Measurements from ENCODE around the gene SLC44A1. TPM values are rescaled to one million over a fixed set of nuclear protein-coding genes. Genes with fewer than 3 reads are reported as not detected.

The SLC44A1 gene
- total and polyA plus RNA-seq, 2 of the 13 experiments (the other 11 are each of a cell fraction or from before 2014, with no cell fraction given) = 21.4 to 40.8 TPM

- WGBS (ENCODE audit: low lambda C conversion rate) = 99% methylated on average over 2 of the region's 2 CpGs
- no TSS peak for BruUV-seq (replicated peaks)
- no peak overlapping the region for H3K27ac ChIP-seq (ENCODE audit: extremely low read length, insufficient read depth, low read length)
- H3K27me3 ChIP-seq (ENCODE audit: control insufficient read depth in 1 of 2, insufficient read depth in 2 of 2, low read length in 2 of 2) = no peaks in the 10 kb centered on the region; a peak in 1 of 5 replicates
- no peaks in the 10 kb centered on the region for H3K9me3 ChIP-seq (ENCODE audit: low read length)
- in situ Hi-C loops (cut with HindIII; ENCODE audit: extremely low pct_ligation_motif_present, low pct_unique_long_range_greater_than_20kb) = no loop called here
- H3K36me3 ChIP-seq (replicated peaks in 1 of 2; ENCODE audit: control insufficient read depth in 1 of 2, insufficient read depth in 2 of 2, low read length in 2 of 2) = peaks cover 10 to 27% of the 10 kb centered on the region in 2 experiments
- H4K20me1 ChIP-seq (ENCODE audit: insufficient read depth, low read length) = no peaks in the 10 kb centered on the region
- intact Hi-C loops (cut with micrococcal nuclease; ENCODE audit: unreplicated experiment) = no loop called here
- no peak overlapping the region for H3K4me2 ChIP-seq (ENCODE audit: low read depth, low read length)
- no peak overlapping the region for H3K4me3 ChIP-seq (replicated peaks in 1 of 3; ENCODE audit: insufficient read depth in 1 of 3, low read depth in 2 of 3, low read length in 3 of 3)
- FAIRE-seq (no peak), ATAC-seq (no peak), DNase-seq (ENCODE audit: low spot score) (no peak)
- peaks cover 6% of the 10 kb centered on the region for H3K4me1 ChIP-seq (ENCODE audit: insufficient read depth, low read length)
- H3K79me2 ChIP-seq (ENCODE audit: insufficient read depth, low read length) = peaks cover 1% of the 10 kb centered on the region
- ChIA-PET POLR2A (no interaction called here), CTCF (ENCODE audit: low intra/inter-chr PET ratio, low total read pairs) (no interaction called here)
- no peak overlapping the region for H3K9ac ChIP-seq (ENCODE audit: insufficient read depth, low read depth, low read length)
- H2AFZ ChIP-seq (ENCODE audit: low read length) = no peak overlapping the region
- TF ChIP-seq ZNF644 (CRISPR knock-in tag; IDR thresholded peaks at IDR 0.05; ENCODE audit: low read depth) (no peak), ZNF605 (CRISPR knock-in tag; IDR thresholded peaks at IDR 0.05) (no peak), KDM5A (IDR thresholded peaks at IDR 0.05; ENCODE audit: borderline replicate concordance, low read length) (no peak), ZNF629 (CRISPR knock-in tag; conservative IDR thresholded peaks at IDR 0.05) (no peak), POLR2G (IDR thresholded peaks at IDR 0.05; ENCODE audit: low read depth, low read length) (no peak), SOX13 (IDR thresholded peaks at IDR 0.05) (no peak), SOX13 (CRISPR knock-in tag; conservative IDR thresholded peaks at IDR 0.05 in 1 of 2, IDR thresholded peaks at IDR 0.05 in 1 of 2) (no peak), SMAD1 (CRISPR knock-in tag; IDR thresholded peaks at IDR 0.05; ENCODE audit: borderline replicate concordance, low read depth) (no peak), ZBTB7A (CRISPR knock-in tag; IDR thresholded peaks at IDR 0.05) (no peak), ARNT2 (CRISPR knock-in tag; IDR thresholded peaks at IDR 0.05; ENCODE audit: low read depth) (no peak), PAXIP1 (CRISPR knock-in tag; conservative IDR thresholded peaks at IDR 0.05) (no peak)
- TF ChIP-seq, protein P1, sequence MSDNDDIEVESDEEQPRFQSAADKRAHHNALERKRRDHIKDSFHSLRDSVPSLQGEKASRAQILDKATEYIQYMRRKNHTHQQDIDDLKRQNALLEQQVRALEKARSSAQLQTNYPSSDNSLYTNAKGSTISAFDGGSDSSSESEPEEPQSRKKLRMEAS (IDR thresholded peaks at IDR 0.05) = no peak
- TF ChIP-seq, protein P2, sequence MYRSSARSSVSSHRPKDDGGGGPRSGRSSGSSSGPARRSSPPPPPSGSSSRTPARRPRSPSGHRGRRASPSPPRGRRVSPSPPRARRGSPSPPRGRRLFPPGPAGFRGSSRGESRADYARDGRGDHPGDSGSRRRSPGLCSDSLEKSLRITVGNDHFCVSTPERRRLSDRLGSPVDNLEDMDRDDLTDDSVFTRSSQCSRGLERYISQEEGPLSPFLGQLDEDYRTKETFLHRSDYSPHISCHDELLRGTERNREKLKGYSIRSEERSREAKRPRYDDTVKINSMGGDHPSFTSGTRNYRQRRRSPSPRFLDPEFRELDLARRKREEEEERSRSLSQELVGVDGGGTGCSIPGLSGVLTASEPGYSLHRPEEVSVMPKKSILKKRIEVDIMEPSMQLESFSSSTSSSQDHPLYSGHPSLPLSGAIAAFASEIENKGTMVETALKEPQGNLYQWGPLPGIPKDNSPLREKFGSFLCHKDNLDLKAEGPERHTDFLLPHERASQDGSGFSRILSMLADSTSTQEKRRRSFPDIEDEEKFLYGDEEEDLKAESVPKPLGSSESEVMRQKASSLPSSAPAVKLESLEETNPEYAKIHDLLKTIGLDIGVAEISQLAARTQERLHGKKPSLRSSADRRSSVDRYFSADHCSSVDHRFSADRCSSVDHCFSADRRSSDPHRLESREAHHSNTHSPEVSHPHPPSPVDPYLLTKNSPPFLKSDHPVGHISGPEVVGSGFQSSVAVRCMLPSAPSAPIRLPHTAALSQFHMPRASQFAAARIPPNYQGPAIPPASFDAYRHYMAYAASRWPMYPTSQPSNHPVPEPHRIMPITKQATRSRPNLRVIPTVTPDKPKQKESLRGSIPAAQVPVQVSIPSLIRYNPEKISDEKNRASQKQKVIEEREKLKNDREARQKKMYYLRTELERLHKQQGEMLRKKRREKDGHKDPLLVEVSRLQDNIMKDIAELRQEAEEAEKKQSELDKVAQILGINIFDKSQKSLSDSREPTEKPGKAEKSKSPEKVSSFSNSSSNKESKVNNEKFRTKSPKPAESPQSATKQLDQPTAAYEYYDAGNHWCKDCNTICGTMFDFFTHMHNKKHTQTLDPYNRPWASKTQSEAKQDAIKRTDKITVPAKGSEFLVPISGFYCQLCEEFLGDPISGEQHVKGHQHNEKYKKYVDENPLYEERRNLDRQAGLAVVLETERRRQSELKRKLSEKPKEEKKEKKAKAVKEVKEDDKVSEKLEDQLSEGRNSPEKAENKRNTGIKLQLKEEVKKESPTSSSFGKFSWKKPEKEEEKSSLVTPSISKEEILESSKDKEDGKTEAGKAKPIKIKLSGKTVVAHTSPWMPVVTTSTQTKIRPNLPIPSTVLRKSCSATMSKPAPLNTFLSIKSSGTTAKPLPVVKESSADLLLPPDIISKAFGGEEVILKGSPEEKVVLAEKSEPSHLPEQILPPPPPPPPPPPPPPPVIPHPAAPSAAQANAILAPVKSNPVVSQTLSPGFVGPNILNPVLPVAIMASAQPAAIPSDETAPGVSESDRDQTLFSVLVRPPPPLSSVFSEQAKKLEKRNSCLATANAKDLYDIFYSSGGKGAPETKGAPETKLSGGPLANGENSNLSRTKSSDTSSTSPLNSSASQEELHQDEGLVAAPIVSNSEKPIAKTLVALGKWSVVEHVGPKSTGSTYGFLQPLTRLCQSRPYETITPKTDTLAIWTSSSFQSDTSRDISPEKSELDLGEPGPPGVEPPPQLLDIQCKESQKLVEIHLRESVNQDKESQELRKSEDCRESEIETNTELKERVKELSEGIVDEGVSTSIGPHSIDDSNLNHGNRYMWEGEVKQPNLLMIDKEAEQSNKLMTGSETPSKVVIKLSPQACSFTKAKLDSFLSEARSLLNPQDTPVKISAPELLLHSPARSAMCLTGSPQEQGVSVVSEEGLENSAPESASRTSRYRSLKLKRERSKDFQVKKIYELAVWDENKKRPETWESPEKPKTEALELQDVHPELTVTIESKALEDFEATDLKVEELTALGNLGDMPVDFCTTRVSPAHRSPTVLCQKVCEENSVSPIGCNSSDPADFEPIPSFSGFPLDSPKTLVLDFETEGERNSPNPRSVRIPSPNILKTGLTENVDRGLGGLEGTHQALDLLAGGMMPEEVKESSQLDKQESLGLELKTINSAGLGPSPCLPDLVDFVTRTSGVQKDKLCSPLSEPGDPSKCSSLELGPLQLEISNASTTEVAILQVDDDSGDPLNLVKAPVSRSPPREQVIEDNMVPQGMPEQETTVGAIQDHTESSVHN (CRISPR knock-in tag; IDR thresholded peaks at IDR 0.05) = no peak
- TF ChIP-seq, protein P3, sequence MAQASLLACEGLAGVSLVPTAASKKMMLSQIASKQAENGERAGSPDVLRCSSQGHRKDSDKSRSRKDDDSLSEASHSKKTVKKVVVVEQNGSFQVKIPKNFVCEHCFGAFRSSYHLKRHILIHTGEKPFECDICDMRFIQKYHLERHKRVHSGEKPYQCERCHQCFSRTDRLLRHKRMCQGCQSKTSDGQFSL (CRISPR knock-in tag; IDR thresholded peaks at IDR 0.05) = no peak
These were observed 58.3 kb downstream of the SLC44A1 start for GRCh38 chr9:105302728-105303127.
